ENCODE measurements around the gene SLC39A6.

The SLC39A6 gene

GRCh38 chr18:36158266-36158867, 29.2 kb upstream of the SLC39A6 start:
- Histone ChIP-seq H3K27ac (ENCODE audit: low read depth in 2 of 2, low read length in 2 of 2) (no peak overlapping the region), H3K9ac (ENCODE audit: low read depth in 1 of 2, low read length in 2 of 2) (no peak overlapping the region), H3K4me1 (ENCODE audit: control insufficient read depth in 2 of 2, insufficient read depth in 2 of 2, low read length in 2 of 2) (no peaks in the 10 kb centered on the region), H3K27me3 (ENCODE audit: control insufficient read depth in 2 of 2, insufficient read depth in 2 of 2, low read length in 2 of 2) (no peaks in the 10 kb centered on the region), H3K36me3 (ENCODE audit: control insufficient read depth in 2 of 2, insufficient read depth in 2 of 2, low read length in 2 of 2) (peaks cover 54 to 69% of the 10 kb centered on the region in 2 donors), H3K4me3 (ENCODE audit: low read length in 2 of 2) (no peak overlapping the region), H3K9me3 (ENCODE audit: control insufficient read depth in 2 of 2, low read length in 2 of 2) (no peaks in the 10 kb centered on the region)

DNA sequence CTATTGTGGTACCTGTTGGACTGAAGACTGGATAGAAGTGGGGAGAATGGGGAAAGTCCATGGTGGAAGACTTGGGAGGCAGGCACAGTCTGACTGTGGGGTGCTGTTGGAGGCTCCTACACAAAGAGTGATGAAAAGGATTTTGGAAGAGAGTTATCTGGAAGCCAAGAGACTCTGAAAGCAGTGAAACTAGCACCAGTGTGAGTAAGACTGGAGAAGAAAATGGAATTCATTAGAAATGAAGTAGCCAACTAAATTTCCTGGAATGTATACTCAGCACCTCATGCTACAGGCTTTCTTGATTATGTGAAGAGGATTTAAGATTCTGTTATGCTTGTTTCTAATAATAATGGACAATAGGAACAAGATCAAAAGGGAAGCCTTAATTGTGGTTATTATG, 28.3 kb upstream of the SLC39A6 start:
- H3K4me3 ChIP-seq (ENCODE audit: low read length in 2 of 2), result no peak overlapping the region
- no peak overlapping the region for H3K27ac ChIP-seq (ENCODE audit: low read depth in 2 of 2, low read length in 2 of 2)
- no peaks in the 10 kb centered on the region for H3K4me1 ChIP-seq (ENCODE audit: control insufficient read depth in 2 of 2, insufficient read depth in 2 of 2, low read length in 2 of 2)
- H3K9ac ChIP-seq (ENCODE audit: low read depth in 1 of 2, low read length in 2 of 2), result no peak overlapping the region
- H3K36me3 ChIP-seq (ENCODE audit: control insufficient read depth in 2 of 2, insufficient read depth in 2 of 2, low read length in 2 of 2), result peaks cover 49 to 68% of the 10 kb centered on the region in 2 donors
- no peaks in the 10 kb centered on the region for H3K9me3 ChIP-seq (ENCODE audit: control insufficient read depth in 2 of 2, low read length in 2 of 2)
- H3K27me3 ChIP-seq (ENCODE audit: control insufficient read depth in 2 of 2, insufficient read depth in 2 of 2, low read length in 2 of 2), result no peaks in the 10 kb centered on the region

DNA sequence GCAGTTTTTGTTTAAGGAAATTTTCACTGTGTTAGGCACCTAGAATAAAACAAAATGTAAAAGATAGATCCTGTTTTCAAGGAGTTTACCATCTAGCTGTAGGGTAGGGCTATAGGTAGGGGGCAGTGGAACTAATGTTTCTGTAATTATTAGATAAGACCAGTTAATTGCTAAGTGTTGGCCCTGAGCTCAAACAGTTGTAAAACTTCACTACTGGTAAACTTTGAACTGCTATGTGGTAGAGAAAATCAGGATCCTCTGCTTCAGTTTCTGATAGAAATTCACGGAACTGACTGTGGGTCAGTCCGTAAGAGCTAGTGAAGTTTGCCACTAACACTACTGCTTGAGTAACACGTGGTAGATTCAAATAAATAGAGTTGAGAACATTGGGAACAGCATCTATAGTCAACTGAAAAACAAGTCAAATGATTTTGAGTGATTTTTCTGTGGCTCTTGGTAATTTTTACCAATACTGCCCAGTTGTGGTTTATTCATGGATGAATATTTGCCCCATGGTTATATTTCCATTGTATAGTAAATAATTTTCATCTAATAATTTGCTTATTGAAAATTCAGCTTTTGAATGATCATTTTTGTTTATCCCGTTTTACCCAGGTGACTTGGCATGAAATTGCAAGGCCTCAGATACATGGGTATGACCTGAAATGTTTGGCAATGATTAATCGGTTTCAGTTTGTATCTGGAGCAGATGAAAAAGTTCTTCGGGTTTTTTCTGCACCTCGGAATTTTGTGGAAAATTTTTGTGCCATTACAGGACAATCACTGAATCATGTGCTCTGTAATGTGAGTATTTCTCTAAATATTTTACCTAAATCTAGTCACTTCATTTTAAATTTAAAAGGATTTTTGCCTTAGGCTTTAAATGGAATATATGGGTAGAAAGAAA, 27.0 kb upstream of the SLC39A6 start:
- H3K9me3 ChIP-seq (ENCODE audit: control insufficient read depth in 2 of 2, low read length in 2 of 2), result no peaks in the 10 kb centered on the region
- no peaks in the 10 kb centered on the region for H3K27me3 ChIP-seq (ENCODE audit: control insufficient read depth in 2 of 2, insufficient read depth in 2 of 2, low read length in 2 of 2)
- peaks cover 51 to 69% of the 10 kb centered on the region in 2 donors for H3K36me3 ChIP-seq (ENCODE audit: control insufficient read depth in 2 of 2, insufficient read depth in 2 of 2, low read length in 2 of 2)
- no peak overlapping the region for H3K4me3 ChIP-seq (ENCODE audit: low read length in 2 of 2)
- H3K27ac ChIP-seq (ENCODE audit: low read depth in 2 of 2, low read length in 2 of 2), result no peak overlapping the region
- H3K9ac ChIP-seq (ENCODE audit: low read depth in 1 of 2, low read length in 2 of 2), result no peak overlapping the region
- H3K4me1 ChIP-seq (ENCODE audit: control insufficient read depth in 2 of 2, insufficient read depth in 2 of 2, low read length in 2 of 2), result no peaks in the 10 kb centered on the region

DNA sequence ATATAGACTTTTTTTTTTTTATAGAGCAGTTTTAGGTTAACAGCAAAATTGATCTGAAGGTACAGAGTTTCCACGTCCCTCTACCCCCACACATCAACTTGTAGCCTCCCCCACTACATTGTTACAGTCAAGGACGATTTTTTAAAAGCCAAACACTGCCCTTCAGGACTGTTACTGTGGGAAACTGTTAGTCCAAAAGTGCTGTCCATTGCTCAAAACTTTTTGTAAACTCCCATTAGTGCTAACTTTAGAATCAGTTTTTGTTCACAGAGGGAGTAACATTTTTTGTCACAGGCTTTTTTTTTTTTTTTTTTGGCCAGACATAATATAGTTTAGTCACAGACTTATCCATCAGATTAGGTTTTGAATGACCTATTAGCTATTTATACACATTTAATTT, 24.6 kb upstream of the SLC39A6 start:
- H3K27me3 ChIP-seq (ENCODE audit: control insufficient read depth in 2 of 2, insufficient read depth in 2 of 2, low read length in 2 of 2), result no peaks in the 10 kb centered on the region
- H3K9me3 ChIP-seq (ENCODE audit: control insufficient read depth in 2 of 2, low read length in 2 of 2), result no peaks in the 10 kb centered on the region
- H3K4me3 ChIP-seq (ENCODE audit: low read length in 2 of 2), result no peak overlapping the region
- no peak overlapping the region for H3K9ac ChIP-seq (ENCODE audit: low read depth in 1 of 2, low read length in 2 of 2)
- H3K4me1 ChIP-seq (ENCODE audit: control insufficient read depth in 2 of 2, insufficient read depth in 2 of 2, low read length in 2 of 2), result no peaks in the 10 kb centered on the region
- peaks cover 49 to 68% of the 10 kb centered on the region in 2 donors for H3K36me3 ChIP-seq (ENCODE audit: control insufficient read depth in 2 of 2, insufficient read depth in 2 of 2, low read length in 2 of 2)
- no peak overlapping the region for H3K27ac ChIP-seq (ENCODE audit: low read depth in 2 of 2, low read length in 2 of 2)

- no peak overlapping the region for H3K9ac ChIP-seq (ENCODE audit: low read depth in 1 of 2, low read length in 2 of 2)
- H3K4me1 ChIP-seq (ENCODE audit: control insufficient read depth in 2 of 2, insufficient read depth in 2 of 2, low read length in 2 of 2), result no peaks in the 10 kb centered on the region
- no peaks in the 10 kb centered on the region for H3K27me3 ChIP-seq (ENCODE audit: control insufficient read depth in 2 of 2, insufficient read depth in 2 of 2, low read length in 2 of 2)
- H3K9me3 ChIP-seq (ENCODE audit: control insufficient read depth in 2 of 2, low read length in 2 of 2), result no peaks in the 10 kb centered on the region
- H3K4me3 ChIP-seq (ENCODE audit: low read length in 2 of 2), result no peak overlapping the region
- no peak overlapping the region for H3K27ac ChIP-seq (ENCODE audit: low read depth in 2 of 2, low read length in 2 of 2)
- peaks cover 51 to 68% of the 10 kb centered on the region in 2 donors for H3K36me3 ChIP-seq (ENCODE audit: control insufficient read depth in 2 of 2, insufficient read depth in 2 of 2, low read length in 2 of 2)
Measured at GRCh38 chr18:36153203-36153602, 24.1 kb upstream of the SLC39A6 start.

GRCh38 chr18:36152781-36153180, 23.6 kb upstream of the SLC39A6 start:
- Histone ChIP-seq H3K4me1 (ENCODE audit: control insufficient read depth in 2 of 2, insufficient read depth in 2 of 2, low read length in 2 of 2) (no peaks in the 10 kb centered on the region), H3K9me3 (ENCODE audit: control insufficient read depth in 2 of 2, low read length in 2 of 2) (no peaks in the 10 kb centered on the region), H3K9ac (ENCODE audit: low read depth in 1 of 2, low read length in 2 of 2) (no peak overlapping the region), H3K27me3 (ENCODE audit: control insufficient read depth in 2 of 2, insufficient read depth in 2 of 2, low read length in 2 of 2) (no peaks in the 10 kb centered on the region), H3K4me3 (ENCODE audit: low read length in 2 of 2) (no peak overlapping the region), H3K36me3 (ENCODE audit: control insufficient read depth in 2 of 2, insufficient read depth in 2 of 2, low read length in 2 of 2) (peaks cover 53 to 66% of the 10 kb centered on the region in 2 donors), H3K27ac (ENCODE audit: low read depth in 2 of 2, low read length in 2 of 2) (no peak overlapping the region)

DNA sequence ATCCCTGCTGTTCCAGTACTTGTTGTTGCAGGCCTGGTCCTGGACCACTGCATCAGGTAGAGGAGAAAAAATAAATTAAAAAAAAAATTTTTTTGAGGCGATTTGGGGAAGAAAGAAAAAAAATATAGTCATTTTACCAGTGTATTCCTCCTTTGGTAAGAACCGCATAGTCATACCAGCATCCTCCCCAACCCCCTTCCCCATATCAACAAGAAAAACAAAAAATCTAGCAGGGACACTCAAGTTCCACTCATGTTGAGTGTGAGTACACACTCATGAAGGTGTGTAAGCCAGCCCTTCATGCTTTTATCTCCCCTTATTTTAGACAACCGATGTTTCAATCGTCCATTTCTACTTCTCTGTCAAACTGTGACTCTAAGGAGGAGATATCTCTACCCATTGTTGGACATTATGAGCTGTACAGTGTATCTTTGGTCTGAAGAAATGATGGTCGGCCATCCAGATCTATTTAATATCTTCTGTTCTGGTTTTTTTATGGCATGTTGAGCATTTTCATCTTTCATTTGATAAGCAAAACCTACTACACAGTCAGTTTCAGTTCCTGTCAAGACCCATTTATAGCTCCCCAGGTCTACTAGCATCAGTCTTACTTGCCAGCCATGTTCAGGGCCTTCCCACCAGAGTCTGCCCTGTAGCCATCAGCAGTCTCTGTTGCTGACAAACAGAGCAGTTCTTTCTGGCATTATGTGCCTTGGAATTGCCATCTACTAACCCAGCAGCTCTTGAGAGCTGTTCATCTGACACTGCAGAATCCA, 20.6 kb upstream of the SLC39A6 start:
- Histone ChIP-seq H3K4me1 (ENCODE audit: control insufficient read depth in 2 of 2, insufficient read depth in 2 of 2, low read length in 2 of 2) (no peaks in the 10 kb centered on the region), H3K27me3 (ENCODE audit: control insufficient read depth in 2 of 2, insufficient read depth in 2 of 2, low read length in 2 of 2) (no peaks in the 10 kb centered on the region), H3K27ac (ENCODE audit: low read depth in 2 of 2, low read length in 2 of 2) (no peak overlapping the region), H3K36me3 (ENCODE audit: control insufficient read depth in 2 of 2, insufficient read depth in 2 of 2, low read length in 2 of 2) (peaks cover 47 to 66% of the 10 kb centered on the region in 2 donors), H3K9ac (ENCODE audit: low read depth in 1 of 2, low read length in 2 of 2) (no peak overlapping the region), H3K4me3 (ENCODE audit: low read length in 2 of 2) (no peak overlapping the region), H3K9me3 (ENCODE audit: control insufficient read depth in 2 of 2, low read length in 2 of 2) (no peaks in the 10 kb centered on the region)

DNA sequence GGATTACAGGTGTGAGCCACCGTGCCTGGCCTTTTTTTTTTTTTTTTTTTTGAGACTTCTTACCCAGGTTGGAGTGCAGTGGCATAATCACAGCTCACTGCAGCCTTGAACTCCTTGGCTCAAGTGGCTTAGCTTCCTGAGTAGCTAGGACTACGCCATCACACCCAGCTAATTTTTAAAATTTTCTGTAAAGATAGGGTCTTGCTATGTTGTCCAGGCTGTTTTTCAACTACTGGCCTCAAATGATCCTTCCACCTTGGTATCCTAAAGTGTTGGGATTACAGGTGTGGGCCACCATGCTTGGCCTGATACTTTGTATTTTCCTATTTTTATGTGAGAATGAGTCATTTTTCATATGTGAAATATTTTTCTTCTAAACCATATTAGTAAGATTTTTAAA, 14.3 kb upstream of the SLC39A6 start:
- Histone ChIP-seq H3K36me3 (ENCODE audit: control insufficient read depth in 2 of 2, insufficient read depth in 2 of 2, low read length in 2 of 2) (peaks cover 43 to 59% of the 10 kb centered on the region in 2 donors), H3K9me3 (ENCODE audit: control insufficient read depth in 2 of 2, low read length in 2 of 2) (no peaks in the 10 kb centered on the region), H3K27me3 (ENCODE audit: control insufficient read depth in 2 of 2, insufficient read depth in 2 of 2, low read length in 2 of 2) (no peaks in the 10 kb centered on the region), H3K27ac (ENCODE audit: low read depth in 2 of 2, low read length in 2 of 2) (no peak overlapping the region), H3K9ac (ENCODE audit: low read depth in 1 of 2, low read length in 2 of 2) (no peak overlapping the region), H3K4me1 (ENCODE audit: control insufficient read depth in 2 of 2, insufficient read depth in 2 of 2, low read length in 2 of 2) (no peaks in the 10 kb centered on the region), H3K4me3 (ENCODE audit: low read length in 2 of 2) (no peak overlapping the region)

- Histone ChIP-seq H3K27ac (ENCODE audit: low read depth in 2 of 2, low read length in 2 of 2) (no peak overlapping the region), H3K4me3 (ENCODE audit: low read length in 2 of 2) (no peak overlapping the region), H3K4me1 (ENCODE audit: control insufficient read depth in 2 of 2, insufficient read depth in 2 of 2, low read length in 2 of 2) (no peaks in the 10 kb centered on the region), H3K9me3 (ENCODE audit: control insufficient read depth in 2 of 2, low read length in 2 of 2) (no peaks in the 10 kb centered on the region), H3K27me3 (ENCODE audit: control insufficient read depth in 2 of 2, insufficient read depth in 2 of 2, low read length in 2 of 2) (no peaks in the 10 kb centered on the region), H3K36me3 (ENCODE audit: control insufficient read depth in 2 of 2, insufficient read depth in 2 of 2, low read length in 2 of 2) (peaks cover 45 to 62% of the 10 kb centered on the region in 2 donors), H3K9ac (ENCODE audit: low read depth in 1 of 2, low read length in 2 of 2) (no peak overlapping the region)
Measured at GRCh38 chr18:36142751-36143150, 13.6 kb upstream of the SLC39A6 start.

DNA sequence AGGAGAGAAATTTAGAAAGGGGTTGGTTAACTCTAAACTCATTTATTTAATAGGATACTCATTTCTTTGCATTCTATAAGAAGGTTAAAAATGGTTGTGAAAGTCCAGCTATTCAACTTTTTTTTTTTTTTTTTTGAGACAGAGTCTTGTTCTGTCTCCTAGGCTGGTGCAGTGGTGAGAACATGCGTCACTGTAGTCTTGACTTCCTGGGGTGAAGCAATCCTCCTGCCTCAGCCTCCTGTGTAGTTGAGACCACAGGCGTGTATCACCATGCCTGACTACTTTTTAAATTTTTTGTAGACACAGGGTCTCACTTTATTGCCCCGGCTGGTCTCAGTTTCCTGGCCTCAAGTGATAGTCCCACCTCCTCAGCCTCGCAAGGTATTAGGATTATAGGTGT, 12.4 kb upstream of the SLC39A6 start:
- H3K36me3 ChIP-seq (ENCODE audit: control insufficient read depth in 2 of 2, insufficient read depth in 2 of 2, low read length in 2 of 2), result peaks cover 49 to 67% of the 10 kb centered on the region in 2 donors

More for the DNA sequence above, 12.4 kb upstream of the SLC39A6 start:
- no peak overlapping the region for H3K27ac ChIP-seq (ENCODE audit: low read depth in 2 of 2, low read length in 2 of 2)
- no peaks in the 10 kb centered on the region for H3K9me3 ChIP-seq (ENCODE audit: control insufficient read depth in 2 of 2, low read length in 2 of 2)
- no peaks in the 10 kb centered on the region for H3K27me3 ChIP-seq (ENCODE audit: control insufficient read depth in 2 of 2, insufficient read depth in 2 of 2, low read length in 2 of 2)
- H3K9ac ChIP-seq (ENCODE audit: low read depth in 1 of 2, low read length in 2 of 2), result no peak overlapping the region
- H3K4me1 ChIP-seq (ENCODE audit: control insufficient read depth in 2 of 2, insufficient read depth in 2 of 2, low read length in 2 of 2), result no peaks in the 10 kb centered on the region
- no peak overlapping the region for H3K4me3 ChIP-seq (ENCODE audit: low read length in 2 of 2)

Data from mucosa of rectum (tissue), 2 donors.